Neuronal stem cell (in vitro differentiated cells): ENCODE measurements around the gene NRCAM.

Source experiments
- DNase-seq: peaks from one replicate; pipeline ENCODE4 v3.0.0-alpha.2; 2013; ENCODE audit warnings: low spot score
- H2AFZ ChIP-seq: one replicate; pipeline ENCODE4 v1.6.1; 2013; ENCODE audit warnings: mild to moderate bottlenecking, low read length, inconsistent platforms
- H2AK5ac ChIP-seq: 2 replicates; pipeline ENCODE4 v1.6.1; 2013; ENCODE audit warnings: low read depth, mild to moderate bottlenecking, inconsistent platforms, low read length, moderate library complexity, mixed read lengths
- H2BK120ac ChIP-seq: 2 replicates; pipeline ENCODE4 v1.6.1; 2013; ENCODE audit warnings: low read depth, mild to moderate bottlenecking, inconsistent platforms, low read length, moderate library complexity, mixed read lengths
- H2BK12ac ChIP-seq: one replicate; pipeline ENCODE4 v1.6.1; 2013; ENCODE audit warnings: low read length, inconsistent platforms
- H2BK15ac ChIP-seq: 2 replicates; pipeline ENCODE4 v1.6.1; 2013; ENCODE audit warnings: mild to moderate bottlenecking, low read length, inconsistent platforms, mixed read lengths
- H2BK5ac ChIP-seq: one replicate; pipeline ENCODE4 v1.6.1; 2013; ENCODE audit warnings: inconsistent platforms, mild to moderate bottlenecking, low read length, moderate library complexity
- H3K14ac ChIP-seq: one replicate; pipeline ENCODE4 v1.6.1; 2013; ENCODE audit warnings: low read length, inconsistent platforms
- H3K18ac ChIP-seq: 2 replicates; pipeline ENCODE4 v1.6.1; 2013; ENCODE audit warnings: low read length, inconsistent platforms
- H3K23ac ChIP-seq: 2 replicates; pipeline ENCODE4 v1.6.1; 2013; ENCODE audit warnings: low read depth, mild to moderate bottlenecking, mixed read lengths, low read length, inconsistent platforms; ENCODE audit not compliant: poor library complexity
- H3K27ac ChIP-seq: replicated peaks from 3 replicates; pipeline ENCODE4 v1.5.1; 2013; ENCODE audit warnings: low read length, inconsistent platforms
- H3K27me3 ChIP-seq, 3 experiments: 2 replicates each; pipeline ENCODE4 v1.6.1; 2013; ENCODE audit warnings: low read length in 3 of 3, mild to moderate bottlenecking in 2 of 3, inconsistent platforms in 1 of 3, low read depth in 1 of 3, mixed read lengths in 1 of 3, moderate library complexity in 1 of 3; ENCODE audit not compliant: control insufficient read depth in 3 of 3, insufficient read depth in 3 of 3
- H3K36me3 ChIP-seq, 2 donors: replicated peaks in 1 of 2; 2 replicates each; pipeline ENCODE4 v1.6.1; 2013; ENCODE audit warnings: low read length in 2 of 2; ENCODE audit not compliant: control insufficient read depth in 2 of 2, insufficient read depth in 2 of 2
- H3K4ac ChIP-seq: 2 replicates; pipeline ENCODE4 v1.6.1; 2013; ENCODE audit warnings: inconsistent platforms, mild to moderate bottlenecking, low read length, moderate library complexity
- H3K4me1 ChIP-seq, 2 donors: 1 replicate in 1 of 2; 2 replicates in 1 of 2; pipeline ENCODE4 v1.6.1; 2013; ENCODE audit warnings: low read length in 2 of 2, low read depth in 1 of 2; ENCODE audit not compliant: control insufficient read depth in 2 of 2, insufficient read depth in 1 of 2
- H3K4me2 ChIP-seq: one replicate; pipeline ENCODE4 v1.6.1; 2013; ENCODE audit warnings: mild to moderate bottlenecking, low read length, inconsistent platforms; ENCODE audit not compliant: insufficient read depth, poor library complexity, severe bottlenecking
- H3K4me3 ChIP-seq, 2 donors: 2 replicates each; pipeline ENCODE4 v1.5.1; 2013; ENCODE audit warnings: low read length in 2 of 2, mild to moderate bottlenecking in 2 of 2, inconsistent platforms in 1 of 2, moderate library complexity in 1 of 2
- H3K79me1 ChIP-seq: one replicate; pipeline ENCODE4 v1.6.1; 2013; ENCODE audit warnings: low read depth, mild to moderate bottlenecking, inconsistent platforms, low read length, moderate library complexity
- H3K9ac ChIP-seq: one replicate; pipeline ENCODE4 v1.6.1; 2013; ENCODE audit warnings: mild to moderate bottlenecking, low read depth, low read length, inconsistent platforms; ENCODE audit not compliant: poor library complexity
- H3K9me3 ChIP-seq, 2 donors: replicated peaks in 1 of 2; 2 replicates each; pipeline versions ENCODE3 to v1.6.1; 2013; ENCODE audit warnings: low read length in 2 of 2, mild to moderate bottlenecking in 2 of 2, inconsistent platforms in 1 of 2, low read depth in 1 of 2, mixed read lengths in 1 of 2, moderate library complexity in 1 of 2; ENCODE audit not compliant: control insufficient read depth in 2 of 2, insufficient read depth in 1 of 2
- H4K8ac ChIP-seq: one replicate; pipeline ENCODE4 v1.6.1; 2013; ENCODE audit warnings: low read depth, mild to moderate bottlenecking, inconsistent platforms, low read length, moderate library complexity
- H4K91ac ChIP-seq: one replicate; pipeline ENCODE4 v1.6.1; 2013; ENCODE audit warnings: low read length, low read depth, mild to moderate bottlenecking, inconsistent platforms; ENCODE audit not compliant: poor library complexity
- WGBS, 2 donors: extraction: QIAGEN DNeasy Blood & Tissue Kit; methylation state at CpG; one replicate each; pipeline ENCODE4 v1.1.7; 2013; ENCODE audit warnings: missing lambda C conversion rate in 2 of 2, mixed read lengths in 1 of 2; ENCODE audit not compliant: insufficient read length in 2 of 2, insufficient replicate concordance in 1 of 2; ENCODE audit errors: extremely low coverage in 2 of 2; 5-methylcytosine and 5-hydroxymethylcytosine counted together

The NRCAM gene

DNA sequence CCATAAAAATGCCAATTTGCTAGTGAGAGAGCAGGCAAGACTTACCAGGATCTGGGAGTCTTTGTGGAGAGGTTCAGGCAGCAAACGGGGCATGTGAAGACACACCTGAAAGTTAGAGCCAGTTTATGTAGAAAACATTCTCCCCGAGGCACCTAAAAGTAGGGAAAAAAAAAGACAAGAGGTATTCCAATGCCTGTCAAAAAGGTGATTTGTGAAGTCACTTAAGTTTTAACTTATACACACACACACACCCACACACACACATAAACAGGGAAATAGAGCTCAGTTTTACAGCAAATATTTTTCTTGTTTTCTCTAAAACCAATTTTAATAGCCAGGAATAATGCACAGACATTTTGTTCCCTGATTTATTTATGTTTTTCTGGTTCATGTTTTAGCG, 326.0 kb downstream of the NRCAM start, which contains the start of gene LAMB4:
LAMB4 (minus strand) TSS at position 101 of the 400 bp plus-strand sequence. CDS start 7,197 bp downstream, outside the sequence.
- H2BK5ac ChIP-seq, result no peak within 1 kb of the TSS
- no CpG with 5 or more reads among the region's 3 CpGs for WGBS, 2 donors

DNA sequence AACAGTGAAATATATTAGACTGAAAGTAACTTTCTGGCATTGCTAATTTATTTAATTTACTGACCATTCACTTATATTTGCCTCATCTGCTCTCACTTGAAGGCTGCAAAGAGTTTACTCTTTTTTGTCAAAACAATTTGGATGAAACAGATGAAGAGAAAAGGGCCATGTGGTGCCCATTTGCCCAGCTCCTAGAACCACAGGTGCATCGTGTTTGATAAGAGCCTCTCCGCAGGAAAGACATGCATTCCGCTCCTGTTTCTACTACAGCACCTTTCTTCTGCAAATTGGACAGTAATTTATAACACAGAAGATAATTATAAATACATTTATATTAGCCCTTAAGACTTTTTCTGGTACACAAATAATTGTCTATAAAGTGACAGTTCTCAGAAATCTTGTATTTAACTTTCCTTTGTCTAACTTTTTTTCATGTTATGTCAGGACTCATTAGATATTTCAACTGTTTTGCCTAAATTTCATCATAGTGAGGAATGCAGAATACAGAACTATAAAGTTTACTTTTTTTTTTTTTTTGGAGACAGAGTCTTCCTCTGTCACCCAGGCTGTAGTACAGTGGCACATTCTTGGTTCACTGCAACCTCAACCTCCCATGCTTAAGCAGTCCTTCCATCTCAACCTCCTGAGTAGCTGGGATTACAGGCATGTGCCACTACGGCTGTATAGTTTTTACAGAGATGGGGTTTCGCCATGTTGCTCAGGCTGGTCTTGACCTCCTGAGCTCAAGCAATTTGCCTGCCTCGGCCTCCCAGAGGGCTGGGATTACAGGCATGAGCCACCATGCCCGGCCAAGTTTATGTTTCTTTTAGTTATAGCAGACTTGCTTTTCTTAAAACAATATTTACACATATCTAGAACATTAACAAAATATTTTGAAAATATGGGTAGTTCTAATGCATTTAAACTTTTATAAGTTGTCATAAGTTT, 326.9 kb downstream of the NRCAM start:
- no peak overlapping the region for H3K4me2 ChIP-seq
- H3K4me1 ChIP-seq, result peaks cover 7 to 8% of the 10 kb centered on the region in 2 donors
- no peak overlapping the region for H3K9ac ChIP-seq
- no peak overlapping the region for H3K18ac ChIP-seq
- no peak overlapping the region for H2BK5ac ChIP-seq
- no peak overlapping the region for H2AK5ac ChIP-seq
- no peak overlapping the region for H3K4ac ChIP-seq
- peaks cover 0 to 10% (median 0%) of the 10 kb centered on the region in 3 experiments for H3K27me3 ChIP-seq
- no peak overlapping the region for H3K4me3 ChIP-seq
- WGBS, 2 donors, result no CpG with 5 or more reads among the region's 7 CpGs
- H4K8ac ChIP-seq, result no peak overlapping the region
- H3K36me3 ChIP-seq, result no peaks in the 10 kb centered on the region
- H3K27ac ChIP-seq, result no peak overlapping the region
- H3K23ac ChIP-seq, result no peak overlapping the region
- no peak overlapping the region for H4K91ac ChIP-seq
- no peak overlapping the region for H2AFZ ChIP-seq
- H3K9me3 ChIP-seq, result no peaks in the 10 kb centered on the region
- no peaks in the 10 kb centered on the region for H3K79me1 ChIP-seq
- H3K14ac ChIP-seq, result no peak overlapping the region
- no peak overlapping the region for H2BK15ac ChIP-seq
- H2BK120ac ChIP-seq, result no peak overlapping the region
- H2BK12ac ChIP-seq, result peak overlapping the region; percentile 18
- no peak for DNase-seq

More for the DNA sequence above, 326.0 kb downstream of the NRCAM start, which contains the start of gene LAMB4:
- H2AK5ac ChIP-seq, result no peak within 1 kb of the TSS
- H2BK120ac ChIP-seq, result no peak within 1 kb of the TSS
- H3K36me3 ChIP-seq, result no peaks in the 10 kb centered on the region
- peak within 1 kb of the TSS; percentile 18 for H2BK12ac ChIP-seq
- no peak within 1 kb of the TSS for H4K8ac ChIP-seq
- H3K79me1 ChIP-seq, result no peaks in the 10 kb centered on the region
- H3K23ac ChIP-seq, result no peak within 1 kb of the TSS
- H2BK15ac ChIP-seq, result no peak within 1 kb of the TSS
- no peak within 1 kb of the TSS for H3K27ac ChIP-seq
- no peak within 1 kb of the TSS for H4K91ac ChIP-seq
- H3K9me3 ChIP-seq, result no peaks in the 10 kb centered on the region
- no peak within 1 kb of the TSS for H3K4me3 ChIP-seq
- no peak within 1 kb of the TSS for H3K9ac ChIP-seq
- H3K14ac ChIP-seq, result no peak within 1 kb of the TSS
- H3K4me2 ChIP-seq, result no peak within 1 kb of the TSS
- H2AFZ ChIP-seq, result no peak within 1 kb of the TSS
- DNase-seq, result no peak
- H3K27me3 ChIP-seq, result peaks cover 0 to 6% (median 0%) of the 10 kb centered on the region in 3 experiments
- no peak within 1 kb of the TSS for H3K4ac ChIP-seq
- peaks cover 7 to 8% of the 10 kb centered on the region in 2 donors for H3K4me1 ChIP-seq
- no peak within 1 kb of the TSS for H3K18ac ChIP-seq

GRCh38 chr7:108128514-108128913, 327.7 kb downstream of the NRCAM start:
- Histone ChIP-seq H3K18ac (no peak overlapping the region), H3K79me1 (no peaks in the 10 kb centered on the region), H3K27me3 (peaks cover 0 to 10% (median 0%) of the 10 kb centered on the region in 3 experiments), H3K4me2 (no peak overlapping the region), H3K9me3 (no peaks in the 10 kb centered on the region), H3K9ac (no peak overlapping the region), H3K27ac (no peak overlapping the region), H4K91ac (no peak overlapping the region), H3K4me3 (no peak overlapping the region), H3K36me3 (no peaks in the 10 kb centered on the region), H2BK15ac (no peak overlapping the region), H3K4ac (no peak overlapping the region), H3K23ac (no peak overlapping the region), H2BK5ac (no peak overlapping the region), H2BK12ac (no peak overlapping the region), H4K8ac (no peak overlapping the region), H2AK5ac (no peak overlapping the region), H3K4me1 (peaks cover 7 to 8% of the 10 kb centered on the region in 2 donors), H2BK120ac (no peak overlapping the region), H3K14ac (no peak overlapping the region), H2AFZ (no peak overlapping the region)
- DNase-seq, result no peak
- WGBS, 2 donors, result no CpG with 5 or more reads among the region's 3 CpGs

- H3K79me1 ChIP-seq, result no peaks in the 10 kb centered on the region
- no peak overlapping the region for H2BK120ac ChIP-seq
- H3K9ac ChIP-seq, result no peak overlapping the region
- H2AFZ ChIP-seq, result no peak overlapping the region
- H3K27me3 ChIP-seq, result peaks cover 0 to 10% (median 0%) of the 10 kb centered on the region in 3 experiments
- H3K9me3 ChIP-seq, result no peaks in the 10 kb centered on the region
- H4K8ac ChIP-seq, result no peak overlapping the region
- H3K27ac ChIP-seq, result no peak overlapping the region
- H2BK5ac ChIP-seq, result no peak overlapping the region
- no CpG with 5 or more reads among the region's 5 CpGs for WGBS, 2 donors
- H2AK5ac ChIP-seq, result no peak overlapping the region
- H3K4ac ChIP-seq, result no peak overlapping the region
- no peak overlapping the region for H3K4me3 ChIP-seq
- no peaks in the 10 kb centered on the region for H3K36me3 ChIP-seq
- DNase-seq, result no peak
- H2BK12ac ChIP-seq, result no peak overlapping the region
- no peak overlapping the region for H3K18ac ChIP-seq
- H3K4me1 ChIP-seq, result peaks cover 2% of the 10 kb centered on the region in 2 donors
- H3K14ac ChIP-seq, result no peak overlapping the region
- no peak overlapping the region for H3K23ac ChIP-seq
- H3K4me2 ChIP-seq, result no peak overlapping the region
- no peak overlapping the region for H4K91ac ChIP-seq
- H2BK15ac ChIP-seq, result no peak overlapping the region
Observed at GRCh38 chr7:108127461-108127860, 328.8 kb downstream of the NRCAM start.
